K562 (cell line): ENCODE measurements around the gene CAPN3. TPM values are rescaled to one million over a fixed set of nuclear protein-coding genes. Genes with fewer than 3 reads are reported as not detected.

Experiments used
- ATAC-seq: fragments of 200-7000 bp; cut with Tn5 transposase; 3 replicates; pipeline ENCODE4 v1.9.1; 2020; ENCODE audit warnings: moderate library complexity
- BruUV-seq: library from RNA; stranded (reverse); fragments of 400-500 nt; replicated peaks from 2 replicates; lab custom pipeline; 2021; lab: Mats Ljungman, UMichigan
- CTCF ChIA-PET: fragments of 300-600 bp; formaldehyde crosslinking; extraction: SDS; loops from one replicate; lab custom pipeline; 2021; ENCODE audit warnings: low intra/inter-chr PET ratio; lab: Yijun Ruan, JAX
- POLR2A ChIA-PET: fragments of 300-600, 350-650 bp; sonication (Branson Sonifier 250); formaldehyde crosslinking; extraction: SDS; loops from one replicate; lab custom pipeline; 2021; ENCODE audit warnings: antibody characterized with exemption, inconsistent platforms; lab: Yijun Ruan, JAX
- DNase-seq, 4 experiments: peaks; one replicate each; pipeline versions ENCODE4 v3.0.0 to v3.0.0-alpha.2; 2011 to 2018; ENCODE audit warnings: low spot score in 3 of 4, mixed read lengths in 3 of 4; ENCODE audit errors: extremely low read depth in 1 of 4
- FAIRE-seq: peaks from 2 replicates; lab custom pipeline; 2011; peaks lifted over from hg19 to GRCh38; lab: Jason Lieb, UNC
- H2AFZ ChIP-seq: 2 replicates; pipeline ENCODE4 v1.6.0; 2011; ENCODE audit warnings: low read depth, low read length, control low read depth, inconsistent platforms
- H3K27ac ChIP-seq: fragments of 200-600 bp; 3 replicates; pipeline ENCODE4 v1.8.0; 2011; ENCODE audit warnings: low read depth, mild to moderate bottlenecking, control low read depth, inconsistent platforms, low read length, moderate library complexity, mixed read lengths; ENCODE audit errors: extremely low read depth
- H3K27me3 ChIP-seq, 2 experiments: fragments of 300-600 bp in 1 of 2; 2 replicates in 1 of 2; 3 replicates in 1 of 2; pipeline versions ENCODE4 v1.6.0 to v1.8.0; 2011; ENCODE audit warnings: inconsistent platforms in 2 of 2, low read length in 2 of 2, mild to moderate bottlenecking in 1 of 2, mixed read lengths in 1 of 2, moderate library complexity in 1 of 2; ENCODE audit not compliant: control insufficient read depth in 2 of 2, insufficient read depth in 2 of 2
- H3K36me3 ChIP-seq: fragments of 300-600 bp; 3 replicates; pipeline ENCODE4 v1.8.0; 2011; ENCODE audit warnings: mild to moderate bottlenecking, low read length, inconsistent platforms; ENCODE audit not compliant: control insufficient read depth, insufficient read depth
- H3K4me1 ChIP-seq, 2 experiments: fragments of 200-600 bp in 1 of 2; replicated peaks in 1 of 2; 2 replicates in 1 of 2; 3 replicates in 1 of 2; pipeline versions ENCODE4 v1.5.1 to v1.8.0; 2011; ENCODE audit warnings: inconsistent platforms in 2 of 2, low read length in 2 of 2, mild to moderate bottlenecking in 1 of 2, mixed read lengths in 1 of 2, moderate library complexity in 1 of 2; ENCODE audit not compliant: control insufficient read depth in 2 of 2, insufficient read depth in 2 of 2
- H3K4me2 ChIP-seq: 2 replicates; pipeline ENCODE4 v1.6.1; 2011; ENCODE audit warnings: low read length, control low read depth, inconsistent platforms, mixed read lengths; ENCODE audit not compliant: insufficient read depth
- H3K4me3 ChIP-seq: fragments of 200-600 bp; sonication (generic), shearing (Covaris generic); 2 replicates; pipeline ENCODE4 v1.5.1; 2016; ENCODE audit warnings: control low read depth, inconsistent platforms
- H3K79me2 ChIP-seq: fragments of 200-600 bp; 3 replicates; pipeline ENCODE4 v1.8.0; 2011; ENCODE audit warnings: low read length, inconsistent platforms; ENCODE audit not compliant: control insufficient read depth, insufficient read depth
- H3K9ac ChIP-seq, 2 experiments: 2 replicates each; pipeline versions ENCODE4 v1.6.0 to v1.6.1; 2011; ENCODE audit warnings: low read depth in 2 of 2, low read length in 2 of 2, control low read depth in 1 of 2, inconsistent platforms in 1 of 2, mild to moderate bottlenecking in 1 of 2, mixed read lengths in 1 of 2; ENCODE audit not compliant: insufficient read depth in 1 of 2
- H3K9me1 ChIP-seq: one replicate; pipeline ENCODE4 v1.6.0; 2011; ENCODE audit warnings: inconsistent platforms, mild to moderate bottlenecking, low read length, moderate library complexity; ENCODE audit not compliant: control insufficient read depth, insufficient read depth
- H3K9me3 ChIP-seq: replicated peaks from 2 replicates; pipeline ENCODE4 v1.5.1; 2011; ENCODE audit warnings: low read depth, low read length, inconsistent platforms; ENCODE audit not compliant: control insufficient read depth, insufficient read depth
- H4K20me1 ChIP-seq: replicated peaks from 2 replicates; pipeline ENCODE4 v1.6.1; 2011; ENCODE audit warnings: low read length, inconsistent platforms, mixed read lengths; ENCODE audit not compliant: control insufficient read depth, insufficient read depth
- BMI1 ChIP-seq: fragments of 150-350 bp; IDR thresholded peaks from 2 replicates; pipeline ENCODE4 v1.6.1; 2014; ENCODE audit warnings: low read length
- CBFA2T3 ChIP-seq: fragments of 450-650 bp; IDR thresholded peaks from 2 replicates; pipeline ENCODE4 v1.6.1; 2017
- EWSR1 ChIP-seq: fragments of 450-650 bp; IDR thresholded peaks from 2 replicates; pipeline ENCODE4 v1.6.1; 2018; ENCODE audit warnings: borderline replicate concordance, mild to moderate bottlenecking, low read depth, moderate library complexity; ENCODE audit not compliant: partially characterized antibody
- GABPB2 ChIP-seq: fragments of 250-450 bp; sonication (Bioruptor Pico); conservative IDR thresholded peaks from 2 replicates; pipeline ENCODE4 v1.5.1; 2021; ENCODE audit warnings: mild to moderate bottlenecking
- MAX ChIP-seq: sonication (generic); formaldehyde crosslinking; IDR thresholded peaks from 2 replicates; pipeline ENCODE4 v1.9.0; 2022; ENCODE audit warnings: mild to moderate bottlenecking, missing genetic modification reagents
- NCOA4 ChIP-seq: fragments of 450-650 bp; IDR thresholded peaks from 2 replicates; pipeline ENCODE4 v1.6.1; 2018; ENCODE audit warnings: mild to moderate bottlenecking; ENCODE audit not compliant: partially characterized antibody
- RBBP5 ChIP-seq: fragments of 200-600 bp; sonication (generic); IDR thresholded peaks from 2 replicates; pipeline ENCODE4 v1.6.1; 2012; ENCODE audit warnings: borderline replicate concordance, mild to moderate bottlenecking, low read length, control low read depth, inconsistent platforms; ENCODE audit not compliant: insufficient read depth, poor library complexity, severe bottlenecking
- SMAD3 ChIP-seq: fragments of 450-650 bp; formaldehyde crosslinking; conservative IDR thresholded peaks from 2 replicates; pipeline ENCODE4 v1.4.0; 2020; ENCODE audit warnings: mild to moderate bottlenecking
- TAF7 ChIP-seq: fragments of 450-650 bp; IDR thresholded peaks from 2 replicates; pipeline ENCODE4 v1.6.1; 2016; ENCODE audit warnings: missing genetic modification characterization, missing compliant biosample characterization
- UBTF ChIP-seq, 2 experiments: IDR thresholded peaks; 2 replicates each; pipeline ENCODE4 v1.6.1; 2012; ENCODE audit warnings: improper control_type of control experiment in 2 of 2, low read depth in 2 of 2, low read length in 2 of 2, borderline replicate concordance in 1 of 2
- ZNF224 ChIP-seq: sonication (generic); formaldehyde crosslinking; IDR thresholded peaks from 2 replicates; pipeline ENCODE4 v1.8.0; 2022; ENCODE audit warnings: mild to moderate bottlenecking, missing genetic modification reagents
- ZNF589 ChIP-seq: fragments of 200-800 bp; sonication (Bioruptor generic); IDR thresholded peaks from 2 replicates; pipeline ENCODE4 v1.6.1; 2016; ENCODE audit warnings: low read depth, missing genetic modification characterization, missing compliant biosample characterization
- WGBS: fragments of 100-300 bp; shearing (Covaris generic); methylation state at CpG from one replicate; pipeline ENCODE4 v1.1.6; 2016; ENCODE audit warnings: low coverage, mixed read lengths; ENCODE audit not compliant: insufficient coverage; ENCODE audit errors: missing lambda C conversion rate; 5-methylcytosine and 5-hydroxymethylcytosine counted together
- in situ Hi-C: fragments of 300-500 bp; cut with MboI; formaldehyde crosslinking; loops from 4 replicates; pipeline ENCODE4 v1.15.0; 2018; ENCODE audit warnings: inconsistent platforms, mixed read lengths
- intact Hi-C: fragments of 100-400 bp; cut with micrococcal nuclease; formaldehyde crosslinking; loops from 2 replicates; pipeline ENCODE4 v1.14.2; 2022
- polyA plus RNA-seq, 8 experiments: library from polyadenylated mRNA; depleted of rRNA in 4 of 8; stranded (reverse) in 5 of 8; unstranded in 3 of 8; fragments of >200 nt; fragmentation: Nextera tagmentation in 2 of 8; fragmentation: Illumina TruSeq in 1 of 8; extraction: Ambion mirVana in 2 of 8; extraction: Trizol in 1 of 8; gene quantifications; 2 replicates each; pipeline versions ENCODE4 v1.2.1 to v1.2.3, GENCODE V29; 2011 to 2014; ENCODE audit warnings: inconsistent platforms in 1 of 8, missing spikeins in 1 of 8
- total RNA-seq, 7 experiments: library from RNA; depleted of rRNA in 6 of 7; stranded (reverse); fragments of >200 nt in 6 of 7; fragmentation: Illumina TruSeq in 2 of 7; extraction: Trizol in 2 of 7; gene quantifications; 2 replicates each; pipeline versions ENCODE4 v1.2.1 to v1.2.3, GENCODE V29; 2011 to 2021; ENCODE audit warnings: low replicate concordance in 1 of 7

The CAPN3 gene
- total and polyA plus RNA-seq, 9 of the 15 experiments (the other 6 are each of a cell fraction or from before 2014, with no cell fraction given): 0.03 to 0.34 (median 0.20) TPM; not detected in 2

DNA sequence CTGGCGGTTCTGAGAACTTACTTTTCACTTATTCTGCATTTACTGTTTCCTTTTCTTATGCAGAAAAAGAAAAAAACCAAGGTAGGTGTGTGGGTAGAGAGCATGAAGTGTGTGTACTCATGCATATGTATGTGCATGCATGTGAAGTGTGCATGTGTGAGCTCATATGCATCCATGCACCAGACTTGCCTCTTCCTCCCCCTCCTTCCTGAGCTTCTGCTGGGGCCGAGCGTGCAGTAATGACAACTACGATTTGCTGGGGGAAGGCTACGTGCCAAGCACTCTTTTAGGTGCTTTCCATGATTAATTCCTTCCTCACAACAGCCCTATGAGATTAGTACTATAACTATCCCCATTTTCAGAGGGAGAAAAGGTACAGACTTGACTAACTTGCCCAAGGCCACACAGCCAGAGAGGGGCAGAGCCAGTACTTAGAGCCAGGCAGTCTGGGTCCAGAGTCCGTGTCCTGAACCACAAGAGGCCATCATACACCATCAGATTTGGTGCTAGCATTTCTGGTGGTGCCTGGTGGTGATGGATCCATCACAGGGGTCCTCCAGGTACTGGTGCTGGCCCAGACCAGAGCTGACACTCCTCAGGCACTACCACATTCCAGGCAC, 46.7 kb downstream of the CAPN3 start:
- Histone ChIP-seq H3K9me3 (no peaks in the 10 kb centered on the region), H3K36me3 (no peaks in the 10 kb centered on the region), H2AFZ (no peak overlapping the region), H3K9ac (no peak overlapping the region), H3K9me1 (no peaks in the 10 kb centered on the region), H3K4me2 (no peak overlapping the region), H3K4me3 (no peak overlapping the region)
- no peak for DNase-seq
- CTCF ChIA-PET: no interaction called here
- 12% methylated on average over 6 of the region's 6 CpGs for WGBS
- ATAC-seq: no peak
- POLR2A ChIA-PET: no interaction called here
- intact Hi-C loops: no loop called here
- TF ChIP-seq EWSR1 (no peak), NCOA4 (no peak), RBBP5 (no peak), ZNF224 (CRISPR knock-in tag) (no peak), SMAD3 (no peak), UBTF (IDR thresholded peaks at IDR 0.05; ENCODE audit: borderline replicate concordance in 1 of 2, low read depth in 2 of 2, low read length in 2 of 2) (no peak), CBFA2T3 (no peak), ZNF589 (CRISPR knock-in tag) (no peak), BMI1 (no peak), GABPB2 (no peak), TAF7 (no peak), MAX (CRISPR knock-in tag) (no peak)
- TF ChIP-seq, all 486 proteins: peak for 0
- Histone ChIP-seq H3K27me3 (peaks cover 0 to 6% of the 10 kb centered on the region in 2 experiments; a peak in 1 of 5 replicates), H3K79me2 (no peaks in the 10 kb centered on the region), H4K20me1 (peaks cover 5% of the 10 kb centered on the region; the same call in 1 of the 2 replicates), H3K4me1 (peaks cover 0 to 6% of the 10 kb centered on the region in 2 experiments; a peak in 2 of 5 replicates), H3K27ac (no peak overlapping the region)
- in situ Hi-C loops: no loop called here
- no peak for FAIRE-seq
- BruUV-seq: no TSS peak
